Measurements from ENCODE around the gene TBC1D19. TPM values are rescaled to one million over a fixed set of nuclear protein-coding genes. Genes with fewer than 3 reads are reported as not detected.

The TBC1D19 gene
- total and polyA plus RNA-seq, 9 of the 15 experiments (the other 6 are each of a cell fraction or from before 2014, with no cell fraction given), result 0.73 to 5.6 (median 3.7) TPM

DNA sequence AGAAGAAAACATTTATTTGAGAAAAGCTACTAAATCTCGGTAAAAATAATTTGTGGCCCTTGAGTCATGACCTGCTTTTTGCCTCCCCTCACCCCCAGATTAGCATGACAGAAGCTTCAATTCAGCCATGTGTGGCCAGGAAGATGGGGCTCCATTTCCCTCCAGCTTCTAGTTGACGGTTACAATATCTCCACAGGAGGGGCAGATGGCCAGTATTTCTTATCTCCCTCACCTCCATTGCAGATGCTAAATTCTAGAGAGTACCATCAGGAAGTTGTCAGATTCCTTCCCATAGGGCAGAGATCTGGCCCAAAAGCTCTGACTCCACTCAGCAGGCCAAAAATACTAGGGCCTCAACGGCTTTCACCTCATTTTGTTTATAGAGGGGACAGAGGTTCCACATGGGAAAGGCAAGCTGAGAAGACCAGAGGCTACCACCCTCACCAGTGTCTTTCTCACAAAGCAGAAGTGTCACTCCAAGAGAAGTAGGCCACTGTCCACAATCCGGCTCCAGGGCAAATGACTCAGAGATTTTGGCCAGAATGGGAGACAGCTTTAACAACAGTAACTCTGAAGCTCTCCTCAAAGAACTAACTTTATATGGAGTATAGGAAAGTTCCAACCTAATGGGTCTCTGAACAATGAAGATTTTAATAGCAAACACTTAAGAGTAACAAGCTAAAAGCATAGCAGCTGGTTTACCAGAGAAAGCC is 108.3 kb downstream of the TBC1D19 start (continued):
- TF ChIP-seq, protein P1, sequence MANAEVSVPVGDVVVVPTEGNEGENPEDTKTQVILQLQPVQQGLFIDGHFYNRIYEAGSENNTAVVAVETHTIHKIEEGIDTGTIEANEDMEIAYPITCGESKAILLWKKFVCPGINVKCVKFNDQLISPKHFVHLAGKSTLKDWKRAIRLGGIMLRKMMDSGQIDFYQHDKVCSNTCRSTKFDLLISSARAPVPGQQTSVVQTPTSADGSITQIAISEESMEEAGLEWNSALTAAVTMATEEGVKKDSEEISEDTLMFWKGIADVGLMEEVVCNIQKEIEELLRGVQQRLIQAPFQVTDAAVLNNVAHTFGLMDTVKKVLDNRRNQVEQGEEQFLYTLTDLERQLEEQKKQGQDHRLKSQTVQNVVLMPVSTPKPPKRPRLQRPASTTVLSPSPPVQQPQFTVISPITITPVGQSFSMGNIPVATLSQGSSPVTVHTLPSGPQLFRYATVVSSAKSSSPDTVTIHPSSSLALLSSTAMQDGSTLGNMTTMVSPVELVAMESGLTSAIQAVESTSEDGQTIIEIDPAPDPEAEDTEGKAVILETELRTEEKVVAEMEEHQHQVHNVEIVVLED (CRISPR knock-in tag; IDR thresholded peaks at IDR 0.05), result no peak
- TF ChIP-seq ZNF133 (CRISPR knock-in tag; IDR thresholded peaks at IDR 0.05) (no peak), ARID1B (IDR thresholded peaks at IDR 0.05) (peak; percentile 55; the same call in 1 of the 2 replicates), ZNF699 (CRISPR knock-in tag; IDR thresholded peaks at IDR 0.05; ENCODE audit: insufficient replicate concordance) (no peak), ZNF140 (CRISPR knock-in tag; IDR thresholded peaks at IDR 0.05) (no peak), NFE2 (IDR thresholded peaks at IDR 0.05; ENCODE audit: low read depth) (peak; percentile 51), ZNF263 (CRISPR knock-in tag; IDR thresholded peaks at IDR 0.05; ENCODE audit: borderline replicate concordance) (no peak), MIER1 (IDR thresholded peaks at IDR 0.05; ENCODE audit: low read depth) (no peak), DMBX1 (CRISPR knock-in tag; IDR thresholded peaks at IDR 0.05; ENCODE audit: borderline replicate concordance) (peak; percentile 38; the same call in 1 of the 2 replicates), PTRF (tag; IDR thresholded peaks at IDR 0.05) (no peak), U2AF1 (optimal IDR thresholded peaks at IDR 0.05; ENCODE audit: low read depth, low read length) (no peak), ZNF316 (IDR thresholded peaks at IDR 0.05) (no peak), ZFX (CRISPR knock-in tag; IDR thresholded peaks at IDR 0.05) (no peak), CC2D1A (IDR thresholded peaks at IDR 0.05) (peak; percentile 21; the same call in 1 of the 2 replicates)
- TF ChIP-seq, protein P2, sequence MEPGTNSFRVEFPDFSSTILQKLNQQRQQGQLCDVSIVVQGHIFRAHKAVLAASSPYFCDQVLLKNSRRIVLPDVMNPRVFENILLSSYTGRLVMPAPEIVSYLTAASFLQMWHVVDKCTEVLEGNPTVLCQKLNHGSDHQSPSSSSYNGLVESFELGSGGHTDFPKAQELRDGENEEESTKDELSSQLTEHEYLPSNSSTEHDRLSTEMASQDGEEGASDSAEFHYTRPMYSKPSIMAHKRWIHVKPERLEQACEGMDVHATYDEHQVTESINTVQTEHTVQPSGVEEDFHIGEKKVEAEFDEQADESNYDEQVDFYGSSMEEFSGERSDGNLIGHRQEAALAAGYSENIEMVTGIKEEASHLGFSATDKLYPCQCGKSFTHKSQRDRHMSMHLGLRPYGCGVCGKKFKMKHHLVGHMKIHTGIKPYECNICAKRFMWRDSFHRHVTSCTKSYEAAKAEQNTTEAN (CRISPR knock-in tag; IDR thresholded peaks at IDR 0.05), result no peak
- TF ChIP-seq, protein P3, sequence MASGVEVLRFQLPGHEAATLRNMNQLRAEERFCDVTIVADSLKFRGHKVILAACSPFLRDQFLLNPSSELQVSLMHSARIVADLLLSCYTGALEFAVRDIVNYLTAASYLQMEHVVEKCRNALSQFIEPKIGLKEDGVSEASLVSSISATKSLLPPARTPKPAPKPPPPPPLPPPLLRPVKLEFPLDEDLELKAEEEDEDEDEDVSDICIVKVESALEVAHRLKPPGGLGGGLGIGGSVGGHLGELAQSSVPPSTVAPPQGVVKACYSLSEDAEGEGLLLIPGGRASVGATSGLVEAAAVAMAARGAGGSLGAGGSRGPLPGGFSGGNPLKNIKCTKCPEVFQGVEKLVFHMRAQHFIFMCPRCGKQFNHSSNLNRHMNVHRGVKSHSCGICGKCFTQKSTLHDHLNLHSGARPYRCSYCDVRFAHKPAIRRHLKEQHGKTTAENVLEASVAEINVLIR (CRISPR knock-in tag; IDR thresholded peaks at IDR 0.05), result no peak
